ENCODE data around the gene CYP4F8.

GRCh38 chr19:15628236-15629002, 13.4 kb downstream of the CYP4F8 start:
- TF ChIP-seq CTCF (IDR thresholded peaks at IDR 0.05; ENCODE audit: low read depth, low read length, poor library complexity, severe bottlenecking) (no peak), EZH2phosphoT487 (IDR thresholded peaks at IDR 0.05; ENCODE audit: borderline replicate concordance, low read length) (no peak)

All from DOHH2 (cell line).